Subcutaneous adipose tissue (tissue), 4 donors: Measurements from ENCODE around the gene TMUB1. TPM values are rescaled to one million over a fixed set of nuclear protein-coding genes. Genes with fewer than 3 reads are reported as not detected.

Experiments
- CTCF ChIP-seq: fragments of 450-650 bp; IDR thresholded peaks from one replicate; pipeline ENCODE4 v1.5.1; 2016; ENCODE audit warnings: low read depth, mild to moderate bottlenecking, control low read depth, antibody characterized with exemption, moderate library complexity
- total RNA-seq, 4 donors: library from RNA; depleted of rRNA; stranded (reverse); fragments of >200 nt; gene quantifications; one replicate each; pipeline ENCODE4 v1.1.0, GENCODE V29; 2016

TMUB1 gene
- total RNA-seq, 4 donors from 2014 or later: 18.3 to 37.3 (median 31.5) TPM

- TF ChIP-seq CTCF: no peak
Measured at GRCh38 chr7:151086802-151087244, 3.5 kb upstream of the TMUB1 start.

- TF ChIP-seq CTCF: no peak
Measured at GRCh38 chr7:151085691-151086620, 2.7 kb upstream of the TMUB1 start, which contains the start of gene AGAP3. AGAP3 (plus strand) TSS chr7:151086475; CDS start chr7:151086742, 267 bp downstream.

GRCh38 chr7:151085329-151085690 lies 2.0 kb upstream of the TMUB1 start:
- no peak for TF ChIP-seq CTCF

DNA sequence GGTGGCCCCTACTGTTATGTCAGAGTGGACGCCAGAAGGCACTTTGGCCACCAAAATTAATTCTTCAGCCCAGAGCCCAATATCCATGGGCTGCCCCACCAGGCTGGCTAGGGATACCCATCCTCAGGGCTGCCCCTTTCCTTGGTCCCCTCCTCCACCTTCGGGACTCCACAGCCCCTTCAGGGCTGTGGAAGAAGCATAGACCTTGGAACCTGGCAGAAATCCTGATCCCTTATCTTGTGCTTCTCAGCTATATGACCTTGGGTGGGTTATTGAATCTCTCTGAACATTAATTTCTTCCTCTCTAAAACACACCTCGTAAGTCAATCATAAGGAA lies 499 bp upstream of the TMUB1 start:
- no peak for TF ChIP-seq CTCF

DNA sequence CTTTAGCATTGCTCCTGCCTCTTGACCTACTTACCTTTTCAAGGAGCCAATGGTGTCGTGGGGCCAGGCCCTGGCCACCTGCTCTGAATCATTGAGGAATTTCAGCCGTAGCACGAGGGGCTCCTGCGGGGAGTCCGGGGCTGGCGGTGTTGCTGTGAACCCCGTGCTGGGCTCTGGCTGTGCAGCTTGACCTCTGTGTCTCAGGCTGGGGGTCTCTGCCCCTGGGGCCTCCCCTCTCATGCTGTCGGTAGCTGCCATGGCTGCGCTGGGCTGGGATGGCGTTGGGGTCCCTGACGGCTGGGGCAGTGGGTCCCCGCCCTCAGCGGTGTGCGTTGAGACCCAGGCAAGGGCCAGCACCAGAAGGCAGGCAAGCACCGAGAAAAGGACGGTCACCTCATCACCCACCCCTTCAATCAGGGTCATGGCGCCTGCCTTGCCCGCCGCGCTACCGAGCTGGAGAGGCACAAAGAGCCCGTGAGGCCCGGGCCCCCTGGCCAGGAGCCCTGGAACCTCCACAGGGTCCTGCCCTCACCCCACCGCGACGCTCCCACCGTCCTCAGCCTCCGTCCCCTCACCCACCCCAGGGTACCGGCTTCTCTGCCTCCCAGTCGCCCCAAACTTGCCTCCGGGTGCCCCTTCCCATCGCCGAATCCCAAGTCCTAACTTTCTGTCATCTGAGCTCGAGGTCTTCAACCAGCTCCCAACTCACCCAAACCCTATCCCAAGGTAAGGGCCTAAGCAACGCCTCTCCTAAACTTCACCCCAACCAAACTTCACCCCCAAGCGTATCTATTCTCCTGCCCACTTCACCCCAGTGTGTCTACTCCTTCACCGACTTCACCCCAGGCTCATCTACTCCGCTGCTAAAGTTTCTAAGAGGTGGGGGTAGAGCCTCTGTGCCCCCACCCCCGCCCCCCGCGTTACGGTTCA lies 887 bp downstream of the TMUB1 start:
- TF ChIP-seq CTCF: no peak

- no peak for TF ChIP-seq CTCF
Measured at GRCh38 chr7:151081170-151082101, 1.9 kb downstream of the TMUB1 start.
